Measurements from ENCODE around the gene ULK4. TPM values are rescaled to one million over a fixed set of nuclear protein-coding genes. Genes with fewer than 3 reads are reported as not detected.

ULK4 gene
- total RNA-seq, 3 donors from 2014 or later = 7.2 to 10.1 (median 9.5) TPM

GRCh38 chr3:41900265-41900664 is 61.6 kb downstream of the ULK4 start:
- Histone ChIP-seq H3K4me3 (no peak overlapping the region), H3K36me3 (ENCODE audit: low read depth) (no peaks in the 10 kb centered on the region), H3K4me1 (ENCODE audit: low read depth) (no peaks in the 10 kb centered on the region), H3K9me3 (no peaks in the 10 kb centered on the region)
- TF ChIP-seq, protein P1, sequence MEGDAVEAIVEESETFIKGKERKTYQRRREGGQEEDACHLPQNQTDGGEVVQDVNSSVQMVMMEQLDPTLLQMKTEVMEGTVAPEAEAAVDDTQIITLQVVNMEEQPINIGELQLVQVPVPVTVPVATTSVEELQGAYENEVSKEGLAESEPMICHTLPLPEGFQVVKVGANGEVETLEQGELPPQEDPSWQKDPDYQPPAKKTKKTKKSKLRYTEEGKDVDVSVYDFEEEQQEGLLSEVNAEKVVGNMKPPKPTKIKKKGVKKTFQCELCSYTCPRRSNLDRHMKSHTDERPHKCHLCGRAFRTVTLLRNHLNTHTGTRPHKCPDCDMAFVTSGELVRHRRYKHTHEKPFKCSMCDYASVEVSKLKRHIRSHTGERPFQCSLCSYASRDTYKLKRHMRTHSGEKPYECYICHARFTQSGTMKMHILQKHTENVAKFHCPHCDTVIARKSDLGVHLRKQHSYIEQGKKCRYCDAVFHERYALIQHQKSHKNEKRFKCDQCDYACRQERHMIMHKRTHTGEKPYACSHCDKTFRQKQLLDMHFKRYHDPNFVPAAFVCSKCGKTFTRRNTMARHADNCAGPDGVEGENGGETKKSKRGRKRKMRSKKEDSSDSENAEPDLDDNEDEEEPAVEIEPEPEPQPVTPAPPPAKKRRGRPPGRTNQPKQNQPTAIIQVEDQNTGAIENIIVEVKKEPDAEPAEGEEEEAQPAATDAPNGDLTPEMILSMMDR (IDR thresholded peaks at IDR 0.05) = no peak
- intact Hi-C loops (cut with DNase I, micrococcal nuclease) = no loop called here
- DNase-seq (no peak), ATAC-seq (no peak)

DNA sequence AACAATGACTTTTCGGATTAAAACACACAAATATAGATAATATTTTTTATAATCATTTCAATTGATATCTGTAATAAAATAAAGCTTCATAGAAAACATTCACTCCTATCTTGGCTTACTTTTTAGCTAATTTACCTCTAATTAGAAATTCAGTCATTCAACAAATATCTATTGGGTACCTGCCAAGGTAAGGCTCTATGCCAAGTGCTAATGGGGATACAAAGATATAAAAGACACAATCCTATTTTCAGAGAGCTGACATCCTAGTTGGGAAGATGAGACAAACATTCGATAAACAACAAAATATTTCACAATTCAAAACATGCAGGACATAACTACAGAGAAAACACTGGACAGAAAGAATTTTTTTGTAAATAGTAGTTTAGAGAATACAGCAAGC is 63.3 kb downstream of the ULK4 start:
- TF ChIP-seq, protein P1 (IDR thresholded peaks at IDR 0.05) = no peak
- no peak for ATAC-seq
- Histone ChIP-seq H3K36me3 (ENCODE audit: low read depth) (no peaks in the 10 kb centered on the region), H3K4me3 (no peak overlapping the region), H3K9me3 (no peaks in the 10 kb centered on the region), H3K4me1 (ENCODE audit: low read depth) (no peaks in the 10 kb centered on the region)
- intact Hi-C loops (cut with DNase I, micrococcal nuclease) = loop anchor here in 1 of 2 donors (5.0 kb wide), 1 partner anchor 199 kb away; no protein-coding TSS in a partner anchor
- no peak for DNase-seq

DNA sequence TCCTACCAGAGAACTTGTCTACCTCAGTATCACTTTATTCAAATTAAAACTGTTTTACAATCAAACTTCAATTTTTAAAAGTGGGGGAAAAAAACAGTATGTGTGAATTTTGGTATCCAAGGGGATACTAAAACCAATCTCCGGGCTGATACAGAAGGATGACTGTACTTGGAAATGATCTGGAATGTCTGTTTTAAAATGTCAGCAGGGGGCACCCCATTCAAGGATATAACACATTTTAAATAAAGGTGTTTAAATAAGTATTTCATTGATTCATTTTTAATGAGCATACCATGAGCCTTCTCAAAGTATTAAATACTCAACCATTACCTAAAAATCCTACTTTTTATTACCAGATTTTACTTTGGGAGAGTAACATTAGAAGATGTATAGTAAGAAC is 67.9 kb downstream of the ULK4 start:
- ATAC-seq (no peak), DNase-seq (peak in 1 of 3 donors; percentile 57)
- intact Hi-C loops (cut with DNase I, micrococcal nuclease) = loop anchor here in 1 of 2 donors (2.0 kb wide), 1 partner anchor 207 kb away; no protein-coding TSS in a partner anchor

GRCh38 chr3:41888368-41889076 is 73.4 kb downstream of the ULK4 start:
- DNase-seq (no peak), ATAC-seq (no peak)
- Histone ChIP-seq H3K9me3 (peaks cover 3% of the 10 kb centered on the region), H3K4me3 (no peak overlapping the region), H3K4me1 (ENCODE audit: low read depth) (no peaks in the 10 kb centered on the region), H3K36me3 (ENCODE audit: low read depth) (no peaks in the 10 kb centered on the region)
- intact Hi-C loops (cut with DNase I, micrococcal nuclease) = loop anchor here in 1 of 2 donors (10.0 kb wide), 1 partner anchor 1564 kb away; no protein-coding TSS in a partner anchor
- TF ChIP-seq, protein P1 (IDR thresholded peaks at IDR 0.05) = no peak

More for the DNA sequence above, 67.9 kb downstream of the ULK4 start:
- no peaks in the 10 kb centered on the region for H3K4me1 ChIP-seq (ENCODE audit: low read depth)
- TF ChIP-seq, protein P1 (IDR thresholded peaks at IDR 0.05) = no peak
- no peak overlapping the region for H3K4me3 ChIP-seq
- H3K9me3 ChIP-seq = peaks cover 3% of the 10 kb centered on the region
- no peaks in the 10 kb centered on the region for H3K36me3 ChIP-seq (ENCODE audit: low read depth)

DNA sequence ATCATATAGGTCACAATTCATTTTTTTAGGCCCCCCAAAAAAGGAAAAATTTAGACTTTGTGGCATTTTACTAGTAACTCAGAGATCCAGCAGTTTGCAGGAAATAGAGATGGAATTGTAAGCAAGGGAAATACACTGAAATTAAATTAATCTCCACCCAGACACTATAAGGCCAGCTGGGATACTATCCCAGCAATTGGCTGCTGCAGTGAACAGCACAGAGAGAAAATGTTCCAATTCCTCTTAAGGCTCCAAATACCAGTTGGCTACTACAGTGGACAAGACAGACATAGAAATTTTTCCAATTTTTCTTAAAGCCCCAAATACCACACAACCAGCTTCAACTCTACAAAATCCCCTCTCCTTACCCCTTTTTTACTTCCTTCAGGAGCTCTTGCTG is 78.9 kb downstream of the ULK4 start:
- no peak for ATAC-seq

More for the DNA sequence above, 78.9 kb downstream of the ULK4 start:
- Histone ChIP-seq H3K36me3 (ENCODE audit: low read depth) (no peaks in the 10 kb centered on the region), H3K9me3 (no peaks in the 10 kb centered on the region), H3K4me1 (ENCODE audit: low read depth) (no peaks in the 10 kb centered on the region), H3K4me3 (no peak overlapping the region)
- TF ChIP-seq, protein P1 (IDR thresholded peaks at IDR 0.05) = no peak
- DNase-seq = no peak
- intact Hi-C loops (cut with DNase I, micrococcal nuclease) = loop anchor here in 1 of 2 donors (5.0 to 10.0 kb wide), 2 partner anchors 1301 to 1558 kb away; no protein-coding TSS in a partner anchor
